Glutamatergic neuron (in vitro differentiated cells): ENCODE results near the gene LCORL. TPM values are rescaled to one million over a fixed set of nuclear protein-coding genes. Genes with fewer than 3 reads are reported as not detected.
"Not testable (repeated sequence)": the region's sequence is repeated elsewhere in the genome, so short reads cannot be mapped to it uniquely, and the experiment has no call there.

ENCODE experiments used
- DNase-seq: peaks from one replicate; pipeline ENCODE4 v3.0.0; 2022
- H3K27ac Mint-ChIP-seq: one replicate; pipeline ENCODE4 v1.8.0; 2020; ENCODE audit warnings: mild to moderate bottlenecking, mixed read lengths, inconsistent platforms; ENCODE audit not compliant: unreplicated experiment
- H3K27me3 Mint-ChIP-seq: one replicate; pipeline ENCODE4 v1.8.0; 2020; ENCODE audit warnings: mild to moderate bottlenecking, moderate library complexity, mixed read lengths, inconsistent platforms; ENCODE audit not compliant: unreplicated experiment
- H3K36me3 Mint-ChIP-seq: one replicate; pipeline ENCODE4 v1.8.0; 2020; ENCODE audit warnings: mild to moderate bottlenecking, mixed read lengths, inconsistent platforms; ENCODE audit not compliant: unreplicated experiment
- H3K4me1 Mint-ChIP-seq: one replicate; pipeline ENCODE4 v1.8.0; 2020; ENCODE audit warnings: mild to moderate bottlenecking, low read depth, mixed read lengths, inconsistent platforms; ENCODE audit not compliant: unreplicated experiment
- H3K4me3 Mint-ChIP-seq: one replicate; pipeline ENCODE4 v1.8.0; 2020; ENCODE audit warnings: mild to moderate bottlenecking, mixed read lengths, inconsistent platforms; ENCODE audit not compliant: unreplicated experiment
- H3K9me3 Mint-ChIP-seq: one replicate; pipeline ENCODE4 v1.8.0; 2020; ENCODE audit warnings: mild to moderate bottlenecking, moderate library complexity, mixed read lengths, inconsistent platforms; ENCODE audit not compliant: unreplicated experiment
- CTCF ChIP-seq: fragments of 200-600 bp; sonication (generic); IDR thresholded peaks from one replicate; pipeline ENCODE4 v1.5.0; 2021; ENCODE audit not compliant: partially characterized antibody, unreplicated experiment
- total RNA-seq: library from RNA; stranded (reverse); fragmentation: NEBNext Ultra II Directional; extraction: Animal tissue kit (Norgen Biotek cat#: 25700); gene quantifications from one replicate; pipeline ENCODE4 v1.2.1, GENCODE V29; 2021; ENCODE audit not compliant: unreplicated experiment

The LCORL gene
- total RNA-seq, 1 donor from 2014 or later = 30.8 TPM

- H3K9me3 Mint-ChIP-seq = no peaks in the 10 kb centered on the region
- H3K4me1 Mint-ChIP-seq = peaks cover 7% of the 10 kb centered on the region
- DNase-seq = no peak
- H3K27me3 Mint-ChIP-seq = no peaks in the 10 kb centered on the region
- H3K36me3 Mint-ChIP-seq = no peaks in the 10 kb centered on the region
- H3K4me3 Mint-ChIP-seq = no peak overlapping the region
- no peak overlapping the region for H3K27ac Mint-ChIP-seq
- no peak for TF ChIP-seq CTCF
Observed at GRCh38 chr4:18012134-18012806, 9.3 kb downstream of the LCORL start.

- DNase-seq = no peak
- Mint-ChIP-seq H3K36me3 (peaks cover 15% of the 10 kb centered on the region), H3K4me3 (no peak overlapping the region), H3K27ac (no peak overlapping the region), H3K4me1 (peaks cover 7% of the 10 kb centered on the region), H3K27me3 (peaks cover 2% of the 10 kb centered on the region), H3K9me3 (peaks cover 8% of the 10 kb centered on the region)
- no peak for TF ChIP-seq CTCF
Observed at GRCh38 chr4:18007625-18008024, 13.9 kb downstream of the LCORL start.

- DNase-seq, H3K4me1 Mint-ChIP-seq, H3K27ac Mint-ChIP-seq, H3K27me3 Mint-ChIP-seq, H3K4me3 Mint-ChIP-seq, H3K9me3 Mint-ChIP-seq: not testable (repeated sequence)
- peaks cover 15% of the 10 kb centered on the region for H3K36me3 Mint-ChIP-seq
Observed at GRCh38 chr4:18006432-18006831, 15.1 kb downstream of the LCORL start.

GRCh38 chr4:17997129-17997528, 24.4 kb downstream of the LCORL start:
- H3K27me3 Mint-ChIP-seq = no peaks in the 10 kb centered on the region
- H3K4me3 Mint-ChIP-seq = no peak overlapping the region
- no peak for DNase-seq
- no peak for TF ChIP-seq CTCF
- H3K27ac Mint-ChIP-seq = no peak overlapping the region
- H3K36me3 Mint-ChIP-seq = no peaks in the 10 kb centered on the region
- peaks cover 1% of the 10 kb centered on the region for H3K4me1 Mint-ChIP-seq
- no peaks in the 10 kb centered on the region for H3K9me3 Mint-ChIP-seq

GRCh38 chr4:17995165-17995564, 26.4 kb downstream of the LCORL start:
- H3K9me3 Mint-ChIP-seq = no peaks in the 10 kb centered on the region
- no peaks in the 10 kb centered on the region for H3K27me3 Mint-ChIP-seq
- no peaks in the 10 kb centered on the region for H3K36me3 Mint-ChIP-seq
- no peak overlapping the region for H3K27ac Mint-ChIP-seq
- no peak overlapping the region for H3K4me3 Mint-ChIP-seq
- H3K4me1 Mint-ChIP-seq = peaks cover 1% of the 10 kb centered on the region
- DNase-seq = no peak
- TF ChIP-seq CTCF = no peak
